Activated CD4-positive, alpha-beta memory T cell treated with anti-CD3 and anti-CD28 coated beads, Interleukin-2, amount 10 ng/mL, durations not matched to agents 7 days and 5 days (primary cell): ENCODE data around the gene AP2A2. TPM values are rescaled to one million over a fixed set of nuclear protein-coding genes. Genes with fewer than 3 reads are reported as not detected.
A peak's percentile ranks its signal among the peaks of the same experiment; 100 is the strongest.
"Not testable (repeated sequence)": the region's sequence is repeated elsewhere in the genome, so short reads cannot be mapped to it uniquely, and the experiment has no call there.

Experiments used
- CTCF ChIA-PET: fragments of 350-600 bp; sonication (Branson Sonifier 250); formaldehyde crosslinking; loops from one replicate; lab custom pipeline; 2021; ENCODE audit warnings: antibody characterized with exemption, inconsistent platforms; lab: Charles Lee
- POLR2A ChIA-PET: fragments of 350-600 bp; sonication (Branson Sonifier 250); formaldehyde crosslinking; loops from one replicate; lab custom pipeline; 2021; ENCODE audit warnings: antibody characterized with exemption; lab: Charles Lee
- DNase-seq: peaks from one replicate; pipeline ENCODE4 v3.0.0-alpha.2; 2020
- H3K27ac Mint-ChIP-seq: one replicate; pipeline ENCODE4 v1.8.0; 2021; ENCODE audit warnings: mild to moderate bottlenecking, mixed read lengths
- H3K27me3 Mint-ChIP-seq: one replicate; pipeline ENCODE4 v1.8.0; 2021; ENCODE audit warnings: mixed read lengths
- H3K36me3 Mint-ChIP-seq: one replicate; pipeline ENCODE4 v1.8.0; 2021; ENCODE audit warnings: low read depth, mixed read lengths
- H3K4me1 Mint-ChIP-seq: one replicate; pipeline ENCODE4 v1.8.0; 2021; ENCODE audit warnings: mixed read lengths
- H3K4me3 Mint-ChIP-seq: one replicate; pipeline ENCODE4 v1.8.0; 2021; ENCODE audit warnings: mild to moderate bottlenecking, mixed read lengths
- H3K9me3 Mint-ChIP-seq: one replicate; pipeline ENCODE4 v1.8.0; 2021; ENCODE audit warnings: mixed read lengths
- total RNA-seq, 2 experiments: library from RNA; stranded (reverse); gene quantifications; one replicate each; pipeline ENCODE4 v1.2.3, GENCODE V29; 2021

Gene AP2A2
- total RNA-seq, 2 experiments from 2014 or later, result 50.5 to 51.1 TPM

- H3K4me1 Mint-ChIP-seq, result peaks cover 26% of the 10 kb centered on the region
- H3K36me3 Mint-ChIP-seq, result peaks cover 41% of the 10 kb centered on the region
- H3K27me3 Mint-ChIP-seq, result no peaks in the 10 kb centered on the region
- CTCF ChIA-PET, result interaction anchor here (0.6 to 0.9 kb wide), 2 partner anchors 53 to 120 kb away, joined by 3 to 5 read pairs; no protein-coding TSS in a partner anchor
- H3K9me3 Mint-ChIP-seq, result peaks cover 3% of the 10 kb centered on the region
- no peak overlapping the region for H3K4me3 Mint-ChIP-seq
- DNase-seq, result no peak
- POLR2A ChIA-PET, result no interaction called here
- H3K27ac Mint-ChIP-seq, result no peak overlapping the region
These were observed 42.5 kb downstream of the AP2A2 start for GRCh38 chr11:967995-968751.

GRCh38 chr11:968822-969221 lies 43.2 kb downstream of the AP2A2 start:
- H3K36me3 Mint-ChIP-seq, result peaks cover 39% of the 10 kb centered on the region
- no peak for DNase-seq
- H3K4me1 Mint-ChIP-seq, result peaks cover 26% of the 10 kb centered on the region
- POLR2A ChIA-PET, result no interaction called here
- CTCF ChIA-PET, result interaction anchor here (0.6 kb wide), 1 partner anchor 54 kb away, joined by 3 read pairs; no protein-coding TSS in a partner anchor
- no peak overlapping the region for H3K27ac Mint-ChIP-seq
- H3K4me3 Mint-ChIP-seq, result no peak overlapping the region
- H3K27me3 Mint-ChIP-seq, result no peaks in the 10 kb centered on the region
- H3K9me3 Mint-ChIP-seq, result peaks cover 3% of the 10 kb centered on the region

- Mint-ChIP-seq H3K4me3 (no peak overlapping the region), H3K27me3 (no peaks in the 10 kb centered on the region), H3K27ac (peak overlapping the region; percentile 41), H3K4me1 (peaks cover 26% of the 10 kb centered on the region), H3K9me3 (peaks cover 3% of the 10 kb centered on the region), H3K36me3 (peaks cover 30% of the 10 kb centered on the region)
- ChIA-PET POLR2A (no interaction called here), CTCF (no interaction called here)
- DNase-seq, result no peak
These were observed 44.1 kb downstream of the AP2A2 start for GRCh38 chr11:969651-970205.

- Mint-ChIP-seq H3K4me3 (no peak overlapping the region), H3K9me3 (peaks cover under 1% of the 10 kb centered on the region), H3K27me3 (no peaks in the 10 kb centered on the region), H3K27ac (peak overlapping the region; percentile 44), H3K36me3 (peaks cover 27% of the 10 kb centered on the region), H3K4me1 (peaks cover 26% of the 10 kb centered on the region)
- peak; percentile 21 for DNase-seq
- ChIA-PET CTCF (interaction anchor here (0.6 kb wide), 1 partner anchor 119 kb away, joined by 4 read pairs; no protein-coding TSS in a partner anchor), POLR2A (no interaction called here)
These were observed 44.7 kb downstream of the AP2A2 start for GRCh38 chr11:970319-970871.

GRCh38 chr11:971092-971690 lies 45.5 kb downstream of the AP2A2 start:
- Mint-ChIP-seq H3K27ac (peak overlapping the region; percentile 44), H3K9me3 (no peaks in the 10 kb centered on the region), H3K36me3 (peaks cover 29% of the 10 kb centered on the region), H3K4me3 (no peak overlapping the region), H3K4me1 (peaks cover 31% of the 10 kb centered on the region), H3K27me3 (no peaks in the 10 kb centered on the region)
- CTCF ChIA-PET, result no interaction called here
- POLR2A ChIA-PET, result no interaction called here
- DNase-seq, result no peak

- Mint-ChIP-seq H3K27ac (no peak overlapping the region), H3K4me3 (no peak overlapping the region), H3K4me1 (peaks cover 31% of the 10 kb centered on the region), H3K27me3 (no peaks in the 10 kb centered on the region), H3K9me3 (no peaks in the 10 kb centered on the region), H3K36me3 (peaks cover 26% of the 10 kb centered on the region)
- ChIA-PET POLR2A (no interaction called here), CTCF (no interaction called here)
- no peak for DNase-seq
These were observed 46.2 kb downstream of the AP2A2 start for GRCh38 chr11:971731-972365.

GRCh38 chr11:972523-973211 lies 47.0 kb downstream of the AP2A2 start:
- H3K27me3 Mint-ChIP-seq, result no peaks in the 10 kb centered on the region
- no peak overlapping the region for H3K4me3 Mint-ChIP-seq
- ChIA-PET CTCF (no interaction called here), POLR2A (no interaction called here)
- no peak for DNase-seq
- H3K36me3 Mint-ChIP-seq, result peaks cover 26% of the 10 kb centered on the region
- H3K9me3 Mint-ChIP-seq, result no peaks in the 10 kb centered on the region
- peaks cover 31% of the 10 kb centered on the region for H3K4me1 Mint-ChIP-seq
- no peak overlapping the region for H3K27ac Mint-ChIP-seq

- POLR2A ChIA-PET, result no interaction called here
- CTCF ChIA-PET, result no interaction called here
- Mint-ChIP-seq H3K9me3 (no peaks in the 10 kb centered on the region), H3K4me3 (no peak overlapping the region), H3K36me3 (peaks cover 26% of the 10 kb centered on the region), H3K4me1 (peaks cover 31% of the 10 kb centered on the region), H3K27ac (no peak overlapping the region), H3K27me3 (no peaks in the 10 kb centered on the region)
- DNase-seq, result no peak
These were observed 47.6 kb downstream of the AP2A2 start for GRCh38 chr11:973237-973636.

- H3K27ac Mint-ChIP-seq, POLR2A ChIA-PET, H3K27me3 Mint-ChIP-seq, DNase-seq, H3K4me3 Mint-ChIP-seq, H3K9me3 Mint-ChIP-seq, CTCF ChIA-PET: not testable (repeated sequence)
- Mint-ChIP-seq H3K36me3 (peaks cover 26% of the 10 kb centered on the region), H3K4me1 (peaks cover 21% of the 10 kb centered on the region)
These were observed 49.7 kb downstream of the AP2A2 start for GRCh38 chr11:975376-975775.

- Mint-ChIP-seq H3K4me3 (no peak overlapping the region), H3K27ac (no peak overlapping the region), H3K27me3 (no peaks in the 10 kb centered on the region), H3K4me1 (peaks cover 18% of the 10 kb centered on the region), H3K9me3 (no peaks in the 10 kb centered on the region), H3K36me3 (peaks cover 27% of the 10 kb centered on the region)
- no peak for DNase-seq
- POLR2A ChIA-PET, result no interaction called here
- CTCF ChIA-PET, result interaction anchor here (0.9 kb wide), 1 partner anchor 75 kb away, joined by 3 read pairs; no protein-coding TSS in a partner anchor
These were observed 50.2 kb downstream of the AP2A2 start for GRCh38 chr11:975827-976226.

GRCh38 chr11:976431-977160 lies 50.9 kb downstream of the AP2A2 start:
- peaks cover 16% of the 10 kb centered on the region for H3K4me1 Mint-ChIP-seq
- no peaks in the 10 kb centered on the region for H3K27me3 Mint-ChIP-seq
- peak; percentile 28 for DNase-seq
- H3K9me3 Mint-ChIP-seq, result no peaks in the 10 kb centered on the region
- peaks cover 25% of the 10 kb centered on the region for H3K36me3 Mint-ChIP-seq
- H3K27ac Mint-ChIP-seq, result no peak overlapping the region
- ChIA-PET CTCF (interaction anchor here (0.9 to 1.2 kb wide), 2 partner anchors 46 to 75 kb away, joined by 3 to 4 read pairs; no protein-coding TSS in a partner anchor), POLR2A (no interaction called here)
- H3K4me3 Mint-ChIP-seq, result no peak overlapping the region
